ENCODE measurements around the gene CCDC3.
A peak's percentile ranks its signal among the peaks of the same experiment; 100 is the strongest.
"Not testable (repeated sequence)": the region's sequence is repeated elsewhere in the genome, so short reads cannot be mapped to it uniquely, and the experiment has no call there.

Gene CCDC3

DNA sequence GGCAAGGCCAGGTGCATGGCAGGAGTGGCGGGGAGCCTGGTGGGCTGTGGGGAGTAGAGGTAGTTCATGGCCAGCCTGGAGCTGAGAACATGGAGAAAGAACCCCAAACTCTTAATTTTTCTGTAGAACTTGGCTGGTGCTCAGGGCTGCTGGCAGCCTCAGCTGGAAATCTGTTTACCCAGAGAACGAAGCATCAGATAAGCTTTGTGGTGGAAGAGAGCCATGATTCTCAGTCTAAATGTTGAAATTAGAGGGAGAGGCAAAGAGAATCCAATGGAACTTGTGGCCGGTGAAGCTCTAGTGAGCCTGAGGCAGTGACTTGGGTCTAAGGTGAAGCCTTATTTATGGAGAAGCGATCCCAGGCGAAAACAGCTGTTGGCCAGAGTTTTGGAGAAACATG is 126.4 kb downstream of the CCDC3 start:
- no peak for TF ChIP-seq ZNF384 (IDR thresholded peaks at IDR 0.05)
- TF ChIP-seq, protein P1, sequence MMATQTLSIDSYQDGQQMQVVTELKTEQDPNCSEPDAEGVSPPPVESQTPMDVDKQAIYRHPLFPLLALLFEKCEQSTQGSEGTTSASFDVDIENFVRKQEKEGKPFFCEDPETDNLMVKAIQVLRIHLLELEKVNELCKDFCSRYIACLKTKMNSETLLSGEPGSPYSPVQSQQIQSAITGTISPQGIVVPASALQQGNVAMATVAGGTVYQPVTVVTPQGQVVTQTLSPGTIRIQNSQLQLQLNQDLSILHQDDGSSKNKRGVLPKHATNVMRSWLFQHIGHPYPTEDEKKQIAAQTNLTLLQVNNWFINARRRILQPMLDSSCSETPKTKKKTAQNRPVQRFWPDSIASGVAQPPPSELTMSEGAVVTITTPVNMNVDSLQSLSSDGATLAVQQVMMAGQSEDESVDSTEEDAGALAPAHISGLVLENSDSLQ (IDR thresholded peaks at IDR 0.05), result no peak
- no peak for TF ChIP-seq TARDBP (IDR thresholded peaks at IDR 0.05)
- TF ChIP-seq BHLHE40 (IDR thresholded peaks at IDR 0.05; ENCODE audit: borderline replicate concordance), result no peak
- no peak for TF ChIP-seq L3MBTL2 (conservative IDR thresholded peaks at IDR 0.05)
- no peak for TF ChIP-seq NFRKB (IDR thresholded peaks at IDR 0.05)
- TF ChIP-seq SUZ12 (IDR thresholded peaks at IDR 0.05), result no peak
- no peak for TF ChIP-seq ARNT (IDR thresholded peaks at IDR 0.05)
- TF ChIP-seq ELF4 (IDR thresholded peaks at IDR 0.05), result no peak
- no peak for TF ChIP-seq FOXM1 (IDR thresholded peaks at IDR 0.05; ENCODE audit: borderline replicate concordance)
- TF ChIP-seq SP1 (IDR thresholded peaks at IDR 0.05), result no peak
- TF ChIP-seq FOXA1 (IDR thresholded peaks at IDR 0.05), result no peak
- TF ChIP-seq HDGF (IDR thresholded peaks at IDR 0.05; ENCODE audit: borderline replicate concordance), result no peak
- TF ChIP-seq CTBP1 (IDR thresholded peaks at IDR 0.05; ENCODE audit: borderline replicate concordance), result no peak
- TF ChIP-seq FOXK2 (IDR thresholded peaks at IDR 0.05), result no peak
- no peak for TF ChIP-seq LEF1 (IDR thresholded peaks at IDR 0.05; ENCODE audit: borderline replicate concordance)
- ChIA-PET CTCF (no interaction called here), POLR2A (no interaction called here)
- DNase-seq (ENCODE audit: extremely low spot score), result no peak

DNA sequence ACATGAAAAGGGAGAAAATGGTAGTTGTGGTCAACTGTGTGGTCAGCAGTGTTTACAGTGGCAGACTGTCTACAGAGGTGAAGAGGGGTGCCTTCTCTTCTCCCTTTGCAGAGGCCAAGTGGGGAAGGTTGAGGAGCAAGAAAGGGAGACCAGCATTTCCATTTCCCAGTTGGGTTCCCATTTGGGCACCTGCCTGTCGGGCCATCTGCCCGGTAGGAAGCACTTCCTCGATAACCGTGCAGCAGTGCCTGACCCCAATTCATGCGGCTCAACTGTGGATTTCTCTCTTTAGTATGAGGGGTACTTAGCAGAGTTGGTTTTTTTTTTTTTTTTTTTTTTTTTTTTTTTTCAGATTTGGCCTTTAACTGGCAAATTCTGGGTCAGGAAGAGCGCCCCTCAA is 127.0 kb downstream of the CCDC3 start:
- CTCF ChIA-PET, result no interaction called here
- TF ChIP-seq TARDBP (IDR thresholded peaks at IDR 0.05) (no peak), ZNF384 (IDR thresholded peaks at IDR 0.05) (0 out of 2 replicates have a peak, but pooled peaks have one; percentile 27)
- POLR2A ChIA-PET, result no interaction called here
- DNase-seq (ENCODE audit: extremely low spot score), result no peak

DNA sequence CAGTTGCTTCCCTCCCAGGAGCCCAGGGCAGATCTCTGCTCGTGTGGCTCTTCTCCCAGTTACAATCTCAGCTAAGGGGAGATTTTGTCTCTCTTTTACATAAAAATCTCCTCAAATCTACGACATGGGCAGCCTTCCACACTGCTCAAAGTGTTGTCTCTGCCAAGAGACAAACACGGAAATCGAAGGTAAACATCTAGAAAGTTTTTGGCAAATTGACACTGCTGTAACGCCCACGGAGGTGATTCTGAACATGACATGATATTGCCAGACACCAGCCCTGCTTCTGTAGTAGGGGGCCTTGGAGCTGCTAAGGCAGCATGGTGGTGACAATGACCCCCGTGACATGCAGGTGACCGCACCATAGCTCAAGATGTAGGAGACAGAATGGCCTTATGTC is 128.3 kb downstream of the CCDC3 start:
- CTCF ChIA-PET, result interaction anchor here (0.6 kb wide), 1 partner anchor 223 kb away, joined by 4 read pairs; no protein-coding TSS in a partner anchor
- POLR2A ChIA-PET, result no interaction called here
- no peak for DNase-seq (ENCODE audit: extremely low spot score)
- TF ChIP-seq LEF1 (IDR thresholded peaks at IDR 0.05; ENCODE audit: borderline replicate concordance) (no peak), FOXM1 (IDR thresholded peaks at IDR 0.05; ENCODE audit: borderline replicate concordance) (no peak), CTBP1 (IDR thresholded peaks at IDR 0.05; ENCODE audit: borderline replicate concordance) (no peak), BHLHE40 (IDR thresholded peaks at IDR 0.05; ENCODE audit: borderline replicate concordance) (no peak), FOXA1 (IDR thresholded peaks at IDR 0.05) (no peak), L3MBTL2 (conservative IDR thresholded peaks at IDR 0.05) (no peak), ELF4 (IDR thresholded peaks at IDR 0.05) (no peak), TARDBP (IDR thresholded peaks at IDR 0.05) (no peak), SUZ12 (IDR thresholded peaks at IDR 0.05) (no peak)

DNA sequence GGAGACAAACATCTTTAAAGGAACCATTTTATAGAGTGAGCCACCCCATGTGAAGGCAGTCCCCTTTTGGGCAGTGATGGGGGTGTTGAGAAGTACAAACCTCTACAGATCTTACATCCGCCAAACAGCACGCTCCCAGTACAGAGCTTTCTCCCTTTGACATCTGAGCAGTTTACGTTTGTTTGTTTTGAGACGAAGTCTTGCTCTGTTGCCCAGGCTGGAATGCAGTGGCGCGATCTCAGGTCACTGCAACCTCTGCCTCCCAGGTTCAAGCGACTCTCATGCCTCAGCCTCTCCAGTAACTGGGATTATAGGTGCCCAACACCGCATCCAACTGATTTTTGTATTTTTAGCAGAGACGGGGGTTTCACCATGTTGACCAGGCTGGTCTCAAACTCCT is 128.9 kb downstream of the CCDC3 start:
- TF ChIP-seq FOXA1 (IDR thresholded peaks at IDR 0.05) (no peak), BHLHE40 (IDR thresholded peaks at IDR 0.05; ENCODE audit: borderline replicate concordance) (no peak), FOXK2 (IDR thresholded peaks at IDR 0.05) (no peak), FOXM1 (IDR thresholded peaks at IDR 0.05; ENCODE audit: borderline replicate concordance) (no peak), LEF1 (IDR thresholded peaks at IDR 0.05; ENCODE audit: borderline replicate concordance) (no peak), L3MBTL2 (conservative IDR thresholded peaks at IDR 0.05) (no peak), CTBP1 (IDR thresholded peaks at IDR 0.05; ENCODE audit: borderline replicate concordance) (no peak), HDGF (IDR thresholded peaks at IDR 0.05; ENCODE audit: borderline replicate concordance) (no peak), ELF4 (IDR thresholded peaks at IDR 0.05) (no peak), NFRKB (IDR thresholded peaks at IDR 0.05) (no peak), SUZ12 (IDR thresholded peaks at IDR 0.05) (no peak), ARNT (IDR thresholded peaks at IDR 0.05) (no peak)
- TF ChIP-seq, protein P1 (IDR thresholded peaks at IDR 0.05), result no peak
- POLR2A ChIA-PET, result no interaction called here
- CTCF ChIA-PET, result no interaction called here
- DNase-seq (ENCODE audit: extremely low spot score), result no peak

DNA sequence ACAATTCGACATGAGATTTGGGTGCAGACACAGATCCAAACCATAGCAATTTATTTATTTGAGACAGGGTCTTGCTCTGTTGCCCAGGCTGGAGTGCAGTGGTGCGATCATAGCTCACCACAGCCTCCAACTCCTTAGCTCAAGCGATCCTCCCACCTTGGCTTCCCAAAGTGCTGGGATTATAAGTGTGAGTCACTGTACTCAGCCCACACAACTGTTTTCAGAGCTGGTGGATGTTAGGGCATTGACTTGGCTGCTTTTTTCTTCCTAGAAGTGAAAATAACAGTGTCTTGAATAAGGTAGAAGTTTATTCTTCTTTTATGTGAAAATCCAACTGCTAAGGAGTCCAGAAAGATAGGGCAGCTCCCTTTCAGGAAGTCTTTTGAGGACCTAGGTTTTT is 132.1 kb downstream of the CCDC3 start:
- CTCF ChIA-PET, result interaction anchor here (1.3 kb wide), 1 partner anchor 33 kb away, joined by 4 read pairs; no protein-coding TSS in a partner anchor
- no peak for DNase-seq (ENCODE audit: extremely low spot score)
- TF ChIP-seq FOXK2 (IDR thresholded peaks at IDR 0.05), result no peak
- TF ChIP-seq SUZ12 (IDR thresholded peaks at IDR 0.05), result no peak
- no peak for TF ChIP-seq ZNF384 (IDR thresholded peaks at IDR 0.05)
- no peak for TF ChIP-seq ARNT (IDR thresholded peaks at IDR 0.05)
- no peak for TF ChIP-seq SP1 (IDR thresholded peaks at IDR 0.05)
- no peak for TF ChIP-seq CTBP1 (IDR thresholded peaks at IDR 0.05; ENCODE audit: borderline replicate concordance)
- no peak for TF ChIP-seq L3MBTL2 (conservative IDR thresholded peaks at IDR 0.05)
- TF ChIP-seq TARDBP (IDR thresholded peaks at IDR 0.05), result no peak
- TF ChIP-seq ELF4 (IDR thresholded peaks at IDR 0.05), result no peak
- POLR2A ChIA-PET, result no interaction called here

DNA sequence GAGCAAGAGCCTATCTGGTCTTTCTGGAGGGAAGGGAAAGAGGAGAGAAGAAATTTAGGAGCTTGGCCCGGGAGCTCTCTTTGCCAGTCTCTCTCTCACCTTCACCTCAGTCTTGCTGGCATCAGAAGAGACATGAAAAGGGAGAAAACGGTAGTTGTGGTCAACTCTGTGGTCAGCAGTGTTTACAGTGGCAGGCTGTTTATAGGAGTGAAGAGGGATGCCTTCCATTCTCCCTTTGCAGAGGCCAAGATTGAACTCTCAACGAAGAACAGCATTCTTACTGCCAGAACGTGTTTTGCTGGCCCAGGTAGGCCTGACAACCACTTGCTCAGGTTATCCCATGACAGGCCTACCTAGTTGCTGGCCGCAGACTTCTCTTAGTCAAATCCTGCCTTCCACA is 133.3 kb downstream of the CCDC3 start:
- CTCF ChIA-PET, result no interaction called here
- POLR2A ChIA-PET, result no interaction called here
- TF ChIP-seq CTBP1 (IDR thresholded peaks at IDR 0.05; ENCODE audit: borderline replicate concordance) (no peak), TARDBP (IDR thresholded peaks at IDR 0.05) (no peak), FOXA1 (IDR thresholded peaks at IDR 0.05) (no peak)
- DNase-seq (ENCODE audit: extremely low spot score), result no peak

DNA sequence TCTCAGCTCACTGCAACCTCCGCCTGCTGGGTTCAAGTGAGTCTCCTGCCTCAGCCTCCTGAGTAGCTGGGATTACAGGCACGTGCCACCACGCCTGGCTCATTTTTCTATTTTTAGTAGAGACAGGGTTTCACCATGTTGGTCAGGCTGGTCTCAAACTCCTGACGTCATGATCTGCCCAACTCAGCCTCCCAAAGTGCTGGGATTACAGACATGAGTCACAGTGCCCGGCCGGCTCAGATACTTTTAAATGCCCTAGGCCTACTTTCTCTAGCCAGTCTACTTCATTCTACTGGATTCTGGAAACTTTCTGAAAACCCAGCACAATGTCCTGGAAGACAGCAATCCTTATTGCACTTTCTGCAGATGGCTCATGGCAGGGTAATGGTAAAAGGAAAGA is 136.0 kb downstream of the CCDC3 start:
- DNase-seq (ENCODE audit: extremely low spot score); POLR2A ChIA-PET; CTCF ChIA-PET: not testable (repeated sequence)

DNA sequence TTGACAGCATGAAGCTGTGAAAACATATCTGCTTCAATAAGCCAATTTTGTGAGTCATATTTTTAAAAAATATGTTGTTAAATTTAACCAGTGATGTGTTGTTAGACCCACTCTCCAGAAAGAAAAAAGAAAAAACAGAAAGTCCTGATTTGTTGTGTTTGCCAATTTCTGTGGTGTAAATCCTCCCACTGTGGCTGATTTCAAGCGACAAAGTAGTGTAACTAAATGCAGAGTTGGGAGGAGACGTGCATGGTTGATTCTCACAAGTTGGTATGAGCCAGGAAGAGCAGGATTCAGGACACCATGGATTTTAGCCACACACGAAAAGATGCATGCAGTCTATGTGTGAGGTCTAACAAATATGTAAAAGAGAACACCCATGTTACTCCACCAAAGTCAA is 139.1 kb downstream of the CCDC3 start:
- TF ChIP-seq HDGF (IDR thresholded peaks at IDR 0.05; ENCODE audit: borderline replicate concordance) (no peak), LEF1 (IDR thresholded peaks at IDR 0.05; ENCODE audit: borderline replicate concordance) (no peak), FOXM1 (IDR thresholded peaks at IDR 0.05; ENCODE audit: borderline replicate concordance) (no peak), NFRKB (IDR thresholded peaks at IDR 0.05) (no peak), FOXA1 (IDR thresholded peaks at IDR 0.05) (no peak), CTBP1 (IDR thresholded peaks at IDR 0.05; ENCODE audit: borderline replicate concordance) (no peak), ZNF384 (IDR thresholded peaks at IDR 0.05) (no peak), FOXK2 (IDR thresholded peaks at IDR 0.05) (no peak), ARNT (IDR thresholded peaks at IDR 0.05) (no peak), TARDBP (IDR thresholded peaks at IDR 0.05) (no peak), SP1 (IDR thresholded peaks at IDR 0.05) (no peak), SUZ12 (IDR thresholded peaks at IDR 0.05) (no peak), ELF4 (IDR thresholded peaks at IDR 0.05) (no peak), L3MBTL2 (conservative IDR thresholded peaks at IDR 0.05) (no peak), BHLHE40 (IDR thresholded peaks at IDR 0.05; ENCODE audit: borderline replicate concordance) (no peak)
- ChIA-PET CTCF (no interaction called here), POLR2A (no interaction called here)
- no peak for DNase-seq (ENCODE audit: extremely low spot score)

Data from HEK293T (cell line).